ENCODE measurements around the gene RAB33A.

The RAB33A gene

DNA sequence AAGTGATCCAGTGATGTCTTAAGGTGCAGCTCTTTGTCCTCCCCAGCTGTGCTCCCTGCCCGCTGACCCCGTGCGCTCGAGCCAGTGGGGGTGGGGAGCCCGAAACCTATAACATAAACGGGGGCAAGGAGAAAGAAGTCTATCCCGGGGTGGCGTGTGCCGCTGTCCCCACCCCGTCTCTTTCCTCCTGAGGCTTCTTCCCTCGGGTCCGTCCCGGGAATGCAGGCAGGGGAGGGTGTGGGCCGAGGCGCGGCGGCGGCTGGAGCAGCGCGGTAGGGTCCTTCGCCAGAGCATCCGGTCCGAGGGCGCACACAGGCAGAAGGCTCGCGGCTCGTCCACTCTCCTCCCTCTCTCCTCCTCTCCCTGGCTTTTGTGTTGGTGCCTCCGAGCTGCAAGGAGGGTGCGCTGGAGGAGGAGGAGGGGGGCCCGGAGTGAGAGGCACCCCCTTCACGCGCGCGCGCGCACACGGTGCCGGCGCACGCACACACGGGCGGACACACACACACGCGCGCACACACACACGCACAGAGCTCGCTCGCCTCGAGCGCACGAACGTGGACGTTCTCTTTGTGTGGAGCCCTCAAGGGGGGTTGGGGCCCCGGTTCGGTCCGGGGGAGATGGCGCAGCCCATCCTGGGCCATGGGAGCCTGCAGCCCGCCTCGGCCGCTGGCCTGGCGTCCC, at the start of gene RAB33A:
RAB33A (plus strand) TSS at position 517 of the 681 bp plus-strand sequence; CDS start at position 618, 101 bp downstream.
- no peak for DNase-seq (ENCODE audit: low read depth)

DNA sequence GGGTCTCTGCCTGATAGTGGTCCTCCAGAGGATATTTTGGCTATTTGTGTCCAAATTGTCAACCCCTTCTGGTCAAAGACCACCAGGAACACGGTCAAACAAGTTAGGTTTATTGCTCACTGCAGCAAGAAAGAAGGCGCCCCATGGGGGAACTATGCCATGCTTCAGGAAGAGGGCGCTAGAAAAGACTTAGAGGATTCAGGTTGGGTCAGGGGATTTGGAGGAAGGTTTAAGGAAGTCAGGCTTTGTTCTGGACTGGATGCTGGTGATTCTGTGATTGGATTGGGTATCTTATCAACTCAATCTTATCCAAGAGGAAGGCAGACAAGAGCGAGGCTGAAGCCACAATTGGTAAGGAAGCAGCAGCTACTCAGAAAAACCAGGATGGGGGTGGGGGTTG, 47.2 kb upstream of the RAB33A start:
- DNase-seq (ENCODE audit: low read depth) = no peak

DNA sequence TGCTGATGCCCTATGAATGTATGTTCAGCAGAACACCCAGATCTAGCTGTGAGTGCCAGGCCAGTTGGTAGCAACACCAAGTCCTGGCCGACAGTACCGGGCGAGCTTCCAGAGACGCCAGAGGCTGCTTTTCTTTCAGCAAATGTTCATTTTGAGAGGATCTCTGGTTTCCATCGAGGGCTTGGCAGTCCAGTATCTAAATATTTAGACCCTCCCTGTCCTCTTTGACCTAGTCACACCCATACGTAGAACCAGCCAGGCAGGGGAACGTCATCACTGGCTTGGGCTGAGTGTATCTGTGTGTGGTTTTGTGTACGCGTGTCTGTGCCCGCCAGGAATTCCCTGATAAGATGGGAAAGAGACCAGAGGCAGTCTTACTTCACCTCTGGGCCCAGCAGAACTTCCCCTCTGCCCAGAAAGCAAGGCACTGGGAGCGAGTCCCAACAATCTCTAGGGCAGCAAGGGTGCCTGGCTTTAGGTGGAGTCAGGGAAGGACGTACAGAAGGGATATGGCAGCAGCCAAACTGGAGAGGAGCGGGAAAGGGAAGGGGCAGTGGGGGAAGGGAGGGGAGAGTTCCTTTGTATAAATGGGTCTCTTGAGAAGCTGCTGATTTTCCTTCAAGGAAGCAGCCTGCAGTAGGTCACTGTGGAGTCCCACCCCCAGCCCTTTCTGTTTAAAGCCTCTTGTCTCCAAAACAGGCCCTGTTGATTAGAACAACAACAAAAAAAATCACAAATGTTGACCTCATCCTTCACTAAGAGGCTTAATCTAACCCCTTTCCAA, 46.5 kb upstream of the RAB33A start:
- DNase-seq (ENCODE audit: low read depth) = no peak

DNA sequence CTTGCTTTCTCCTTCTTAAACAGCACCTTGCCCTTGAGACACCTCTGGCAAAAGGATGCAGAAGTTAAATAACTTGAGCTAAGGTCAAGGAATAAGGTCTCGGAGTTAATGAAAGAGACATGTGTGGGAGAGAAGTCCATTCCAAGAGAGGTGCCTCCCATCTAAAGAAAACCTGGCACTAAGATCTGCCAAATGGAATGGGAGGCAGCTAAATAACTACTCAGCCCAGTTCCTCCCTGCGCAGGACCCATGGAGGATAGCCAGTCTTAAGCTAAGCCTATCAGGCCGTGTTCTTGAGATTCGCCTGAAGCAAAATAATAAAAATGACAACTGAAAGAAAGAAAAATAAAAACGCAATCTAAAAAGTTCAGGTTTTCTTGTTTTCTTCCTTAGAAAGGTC, 40.8 kb upstream of the RAB33A start:
- no peak for DNase-seq (ENCODE audit: low read depth)

DNA sequence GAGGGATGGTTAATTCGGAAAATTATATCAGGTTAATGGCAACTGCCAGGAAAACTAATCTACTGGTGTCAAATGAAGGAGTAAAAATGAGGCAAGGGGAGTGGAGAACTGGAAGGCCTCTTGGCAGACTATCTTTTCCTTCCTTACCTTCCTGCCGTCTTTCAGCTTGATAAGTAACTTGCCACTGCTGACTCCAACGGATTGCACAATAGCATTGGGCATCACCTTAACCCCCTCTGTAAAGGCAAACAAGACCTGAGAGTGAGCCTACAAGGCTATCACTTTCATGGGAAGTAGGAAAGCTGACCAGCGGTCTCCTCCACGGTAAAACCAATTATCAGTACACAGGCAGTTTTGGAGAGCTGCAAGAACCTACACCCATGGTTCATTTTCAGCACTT, 35.3 kb upstream of the RAB33A start:
- DNase-seq (ENCODE audit: low read depth) = no peak

DNA sequence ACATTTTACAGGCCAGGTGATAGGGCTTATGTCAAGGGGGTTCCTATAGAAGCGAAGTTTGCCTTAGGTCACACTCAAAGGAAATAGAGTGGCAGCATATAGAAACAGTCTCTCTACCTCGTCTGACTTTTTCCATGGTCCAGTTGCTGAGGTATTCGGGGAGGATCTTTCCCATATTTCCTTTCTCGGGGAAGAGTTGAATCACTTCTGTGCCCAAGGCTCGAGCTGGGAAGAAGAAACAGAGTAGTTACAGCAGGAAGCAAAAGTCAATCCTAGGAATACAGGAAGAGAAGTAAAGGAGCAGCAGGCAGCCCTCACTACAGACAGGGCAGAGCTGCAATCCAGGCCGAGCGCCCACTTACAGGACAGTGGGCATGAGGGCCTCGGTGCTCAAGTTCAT, 34.8 kb upstream of the RAB33A start:
- no peak for DNase-seq (ENCODE audit: low read depth)

DNA sequence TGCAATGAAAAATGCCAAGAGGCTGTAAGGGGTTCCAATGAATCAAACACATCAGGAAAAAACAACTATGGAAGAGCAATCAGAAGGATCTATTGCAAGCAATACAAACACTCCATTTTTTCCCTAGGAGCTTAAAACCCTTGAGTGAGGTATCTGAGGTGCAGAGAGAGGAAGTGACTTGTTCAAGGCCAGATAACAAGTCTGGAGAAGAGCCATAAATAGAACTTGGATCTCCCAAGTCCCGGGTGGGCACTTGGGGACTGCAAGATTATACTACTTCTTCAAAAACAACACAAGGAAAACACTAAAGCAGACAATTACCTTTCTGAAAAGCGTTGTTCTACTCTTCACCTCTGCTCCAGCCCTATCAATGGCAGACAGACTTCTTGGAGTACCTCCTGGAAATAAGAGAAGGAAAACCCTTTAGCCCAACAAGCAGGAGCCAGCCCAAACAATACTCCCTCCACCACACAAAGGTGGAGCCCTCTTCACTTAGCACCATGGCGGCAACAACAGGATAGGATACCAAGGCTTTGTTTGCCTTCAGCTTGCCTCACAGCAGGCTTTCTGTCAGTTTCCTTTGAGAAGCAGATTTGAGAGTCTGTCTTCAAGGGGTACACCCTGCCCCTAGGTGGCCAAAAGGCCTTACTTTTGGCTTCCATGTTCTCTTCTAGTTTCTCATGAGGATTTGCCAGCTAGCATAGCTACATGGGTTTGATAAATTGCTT, 32.1 kb upstream of the RAB33A start:
- DNase-seq (ENCODE audit: low read depth) = no peak

DNA sequence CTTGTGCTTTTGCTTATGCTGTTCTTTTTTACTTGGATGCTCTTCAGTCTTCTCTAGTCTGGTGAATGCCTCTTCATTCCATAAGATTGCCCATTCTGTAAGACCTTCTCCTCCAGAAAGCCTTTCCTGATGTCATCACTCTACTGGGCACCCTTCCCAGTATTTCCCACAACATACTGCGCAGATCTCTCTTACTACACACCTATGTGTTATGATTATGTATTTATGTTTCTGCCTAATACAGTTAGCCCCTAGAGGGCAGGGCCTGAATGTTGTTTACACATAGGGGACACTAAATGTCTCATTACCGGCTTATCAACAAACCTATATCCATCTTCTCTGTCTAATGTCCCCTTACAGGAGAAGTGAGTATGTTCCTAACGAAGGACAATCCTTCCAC, 27.3 kb upstream of the RAB33A start:
- DNase-seq (ENCODE audit: low read depth) = no peak

DNA sequence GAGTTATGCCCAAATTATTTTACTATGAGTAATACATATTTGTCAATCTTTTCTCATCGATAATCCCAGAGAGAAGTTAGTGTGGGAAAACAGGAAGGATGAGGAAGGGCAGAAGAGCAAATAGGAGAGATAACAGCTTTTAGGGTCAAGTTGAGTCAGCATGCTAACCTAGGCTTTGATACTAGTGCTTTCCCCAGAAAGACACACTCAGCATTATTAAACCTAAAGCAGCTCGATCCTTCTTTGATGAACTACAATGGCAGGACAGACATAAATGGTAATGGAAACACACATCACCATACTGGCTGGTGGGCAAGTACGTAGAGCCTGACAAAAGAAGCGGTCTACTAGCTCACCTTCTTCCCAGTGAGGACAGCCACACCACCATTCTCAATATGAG, 26.6 kb upstream of the RAB33A start:
- DNase-seq (ENCODE audit: low read depth) = no peak

DNA sequence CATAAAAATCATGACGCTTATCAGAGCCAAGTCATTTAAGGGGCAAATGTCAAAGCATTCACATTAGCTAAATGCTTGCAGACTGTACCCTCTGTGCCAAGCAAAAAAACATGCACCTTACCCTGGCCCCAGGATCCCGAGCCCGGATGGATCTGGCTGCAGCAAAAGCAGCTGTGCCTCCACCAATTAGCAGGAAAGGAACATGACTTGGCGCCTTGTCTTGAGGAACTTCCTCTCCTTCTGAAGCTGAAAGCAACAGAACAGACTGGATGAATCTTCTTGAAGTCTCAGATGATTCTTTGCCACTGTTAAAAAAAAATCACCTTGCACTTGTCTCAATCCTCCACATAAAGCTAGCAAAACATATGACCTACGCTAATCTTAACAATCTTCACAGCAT, 24.1 kb upstream of the RAB33A start:
- DNase-seq (ENCODE audit: low read depth) = no peak

DNA sequence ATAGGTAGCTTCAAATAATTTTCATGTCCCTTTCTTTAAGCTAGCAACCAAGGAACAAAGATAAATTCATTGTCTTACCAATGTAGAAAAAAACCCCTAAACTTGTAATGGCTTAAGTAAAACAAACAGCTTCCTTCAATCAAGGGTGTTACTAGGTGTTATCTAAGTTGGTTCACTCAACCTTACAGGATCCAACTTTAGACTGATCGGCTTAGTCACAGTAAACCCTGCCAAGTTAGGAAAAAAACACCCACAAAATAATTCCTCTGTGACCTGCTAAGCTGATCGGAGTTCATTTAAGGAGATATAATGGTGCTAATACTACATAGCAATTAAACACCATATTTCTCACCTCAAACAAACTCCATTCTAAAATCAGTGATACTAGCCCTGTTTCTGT, 16.2 kb upstream of the RAB33A start:
- DNase-seq (ENCODE audit: low read depth) = no peak

DNA sequence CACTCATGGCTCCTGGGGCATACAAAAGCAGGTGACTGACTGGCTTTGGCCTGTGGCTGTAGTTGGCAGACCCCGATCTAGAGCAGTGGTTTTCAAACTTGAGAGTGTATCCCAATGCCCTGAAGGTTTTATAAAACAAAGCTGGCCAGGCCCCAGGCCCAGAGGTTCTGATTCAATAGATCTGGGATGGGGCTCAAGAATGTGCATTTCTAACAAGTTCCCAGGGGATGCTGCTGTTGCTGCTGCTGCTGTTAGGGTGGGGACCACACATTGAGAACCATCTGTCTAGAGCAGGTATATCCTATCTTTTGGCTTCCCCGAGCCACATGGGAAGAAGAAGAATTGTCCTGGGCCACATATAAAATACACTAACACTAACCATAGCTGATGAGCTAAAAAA, 13.5 kb upstream of the RAB33A start:
- DNase-seq (ENCODE audit: low read depth) = no peak

DNA sequence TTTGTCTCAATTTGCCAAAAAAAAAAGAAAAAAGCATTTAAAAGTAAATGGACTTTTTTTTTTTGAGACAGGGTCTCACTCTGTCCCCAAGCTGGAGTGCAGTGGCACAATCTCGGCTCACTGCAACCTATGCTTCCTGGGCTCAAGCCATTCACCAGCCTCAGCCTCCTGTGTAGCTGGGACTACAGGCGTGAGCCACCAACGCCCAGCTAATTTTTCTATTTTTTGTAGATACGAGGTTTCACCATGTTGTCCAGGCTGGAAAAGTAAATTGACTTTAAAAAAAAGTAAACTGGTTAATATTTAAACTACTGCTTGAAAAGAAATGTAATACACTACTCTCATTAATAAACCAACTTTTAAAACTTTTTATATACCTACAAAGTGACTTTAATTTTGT, 12.0 kb upstream of the RAB33A start:
- DNase-seq (ENCODE audit: low read depth) = no peak

DNA sequence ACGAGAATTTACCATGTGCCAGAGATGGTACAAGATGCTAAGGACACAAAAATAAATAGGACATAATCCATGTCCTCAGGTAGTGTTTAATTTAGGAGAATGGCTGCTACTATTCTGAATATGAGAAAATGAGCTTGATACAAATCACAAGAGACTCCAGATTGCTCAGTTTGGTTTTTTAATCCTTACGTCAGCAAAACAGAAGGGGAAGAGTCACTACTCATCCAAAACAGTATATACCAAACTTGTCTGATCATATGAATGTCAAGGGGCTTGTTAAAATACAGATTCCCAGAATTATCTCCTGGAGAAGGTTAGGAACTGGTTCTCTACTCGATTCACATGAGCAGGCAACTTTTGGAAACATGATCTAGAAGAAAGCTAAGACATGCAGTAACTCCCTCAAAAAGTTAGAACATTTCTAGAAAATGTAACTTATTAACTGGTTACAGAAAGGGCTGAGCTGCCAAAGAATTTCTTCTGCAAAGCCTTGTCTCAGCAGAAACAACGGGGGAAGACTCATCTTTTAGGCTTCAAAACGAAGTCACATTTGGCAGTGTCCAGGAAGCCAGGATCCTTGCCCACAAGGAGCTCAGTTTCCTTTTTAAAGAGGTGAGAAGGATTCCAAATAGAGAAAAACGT, 9.5 kb upstream of the RAB33A start:
- DNase-seq (ENCODE audit: low read depth) = no peak

DNA sequence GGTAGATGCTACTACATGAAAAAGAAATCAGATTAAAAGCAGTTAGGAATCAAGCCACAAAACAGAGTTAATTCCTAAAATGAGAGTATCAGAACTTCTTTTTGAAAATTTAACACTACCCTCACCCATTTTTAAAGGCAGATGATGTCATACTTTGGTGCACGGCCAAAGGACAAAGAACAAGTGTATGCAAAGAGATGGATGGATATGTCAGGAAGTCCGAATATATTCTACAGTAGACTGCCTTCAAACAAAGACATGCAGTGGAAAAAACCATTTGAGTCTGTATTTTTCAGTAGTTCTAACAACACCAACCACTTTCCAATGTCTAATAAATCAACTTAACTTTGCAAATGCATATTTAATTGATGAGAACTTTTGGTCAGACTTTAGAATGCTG, 8.4 kb upstream of the RAB33A start:
- no peak for DNase-seq (ENCODE audit: low read depth)

DNA sequence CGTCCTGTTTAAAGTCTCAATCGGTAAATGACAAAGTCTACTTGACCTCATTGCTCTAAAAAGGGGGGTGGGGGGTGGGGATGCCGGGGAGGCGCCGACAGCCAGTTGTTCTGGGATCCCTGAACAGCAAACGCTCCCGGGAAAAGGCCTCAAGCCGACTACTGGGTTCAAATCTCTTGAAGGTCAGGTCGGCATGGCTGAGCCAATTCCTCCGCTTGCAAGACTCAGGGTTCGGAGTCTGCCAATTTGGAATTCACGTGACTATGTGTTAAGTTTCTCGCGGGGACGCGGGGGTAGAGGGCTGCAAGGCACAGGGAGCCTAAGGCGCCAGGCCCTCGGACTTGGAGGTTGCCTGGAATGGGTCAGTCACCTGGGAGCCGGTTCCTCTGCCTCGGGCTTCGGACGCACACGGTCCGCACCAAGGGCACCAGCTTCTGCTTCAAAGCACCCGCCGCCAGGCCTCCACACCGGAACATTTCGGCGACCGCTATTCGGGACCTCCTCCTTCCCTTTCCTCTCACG, 6.5 kb upstream of the RAB33A start:
- no peak for DNase-seq (ENCODE audit: low read depth)

DNA sequence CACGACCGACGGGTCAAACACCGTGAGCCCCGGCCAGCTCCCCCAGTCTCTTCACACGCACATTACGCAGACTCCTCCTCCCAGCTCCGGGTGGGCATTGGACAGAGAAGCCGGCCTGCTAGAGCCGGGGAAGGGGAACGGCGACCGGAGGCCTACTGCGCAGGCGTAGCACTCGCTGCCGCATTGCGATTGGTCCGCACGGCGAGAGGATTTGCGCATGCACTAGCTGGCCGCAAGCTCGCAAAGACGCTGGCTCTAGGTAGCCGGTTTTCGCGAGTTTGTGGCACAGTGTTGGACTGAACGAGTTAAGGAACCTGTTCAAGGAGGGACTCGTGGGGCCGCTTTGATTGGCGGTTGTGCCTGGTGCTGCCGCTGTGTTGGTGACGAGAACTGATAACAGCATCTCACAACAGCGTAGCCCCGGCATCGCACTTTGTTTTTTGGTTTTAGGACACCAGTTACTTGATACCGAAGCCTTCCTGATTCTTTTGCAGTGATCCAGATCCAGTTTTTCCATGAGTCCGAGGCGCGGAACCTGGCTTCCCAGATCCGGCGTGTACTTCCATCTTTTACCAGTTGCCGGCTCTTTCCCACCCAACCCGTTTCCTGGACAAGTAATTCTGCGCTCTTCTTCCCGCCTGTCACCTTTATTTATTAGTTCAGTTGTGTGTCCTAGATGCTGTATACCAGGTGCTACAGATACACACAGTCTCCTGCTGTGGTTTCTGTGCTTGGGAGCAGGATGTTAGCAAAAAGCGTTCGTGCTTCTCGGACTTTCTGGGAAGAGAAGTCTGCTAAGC, 5.9 kb upstream of the RAB33A start, which contains the start of gene AIFM1:
AIFM1 (minus strand) TSS at position 139 of the 800 bp plus-strand sequence. CDS start 185 bp downstream, outside the sequence.
- peak; percentile 81 for DNase-seq (ENCODE audit: low read depth)

DNA sequence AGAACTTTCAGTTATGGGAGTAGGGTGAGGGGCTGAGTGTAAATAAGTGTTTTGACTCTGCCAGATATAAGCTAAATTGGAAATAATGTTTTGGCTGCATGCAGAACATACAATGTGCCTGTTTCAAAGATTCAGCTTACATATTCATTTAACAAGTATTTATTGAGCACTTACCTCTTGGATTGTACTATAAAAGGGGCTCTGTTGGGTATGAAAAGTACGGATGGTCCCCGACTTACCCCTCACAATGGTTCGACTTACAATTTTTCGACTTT, 5.3 kb upstream of the RAB33A start:
- no peak for DNase-seq (ENCODE audit: low read depth)

DNA sequence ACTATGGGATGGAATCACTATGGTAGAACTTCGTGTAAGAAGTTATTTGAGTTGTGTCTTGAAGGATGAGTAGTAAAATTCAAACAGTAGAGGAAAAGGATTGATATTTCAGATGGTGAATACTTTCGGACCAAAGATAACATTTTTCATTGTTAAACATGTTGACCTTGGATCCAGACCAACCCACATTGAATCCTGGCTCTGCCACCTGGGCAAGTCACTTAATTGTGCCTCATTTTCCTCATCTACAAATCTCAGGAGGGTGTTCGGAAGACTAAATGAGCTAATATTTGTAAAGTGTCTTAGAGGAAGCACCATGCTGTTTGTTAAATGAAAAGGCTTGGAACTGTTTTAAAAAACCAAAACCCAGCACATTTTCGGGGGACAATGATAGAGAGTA, 4.7 kb upstream of the RAB33A start:
- no peak for DNase-seq (ENCODE audit: low read depth)

DNA sequence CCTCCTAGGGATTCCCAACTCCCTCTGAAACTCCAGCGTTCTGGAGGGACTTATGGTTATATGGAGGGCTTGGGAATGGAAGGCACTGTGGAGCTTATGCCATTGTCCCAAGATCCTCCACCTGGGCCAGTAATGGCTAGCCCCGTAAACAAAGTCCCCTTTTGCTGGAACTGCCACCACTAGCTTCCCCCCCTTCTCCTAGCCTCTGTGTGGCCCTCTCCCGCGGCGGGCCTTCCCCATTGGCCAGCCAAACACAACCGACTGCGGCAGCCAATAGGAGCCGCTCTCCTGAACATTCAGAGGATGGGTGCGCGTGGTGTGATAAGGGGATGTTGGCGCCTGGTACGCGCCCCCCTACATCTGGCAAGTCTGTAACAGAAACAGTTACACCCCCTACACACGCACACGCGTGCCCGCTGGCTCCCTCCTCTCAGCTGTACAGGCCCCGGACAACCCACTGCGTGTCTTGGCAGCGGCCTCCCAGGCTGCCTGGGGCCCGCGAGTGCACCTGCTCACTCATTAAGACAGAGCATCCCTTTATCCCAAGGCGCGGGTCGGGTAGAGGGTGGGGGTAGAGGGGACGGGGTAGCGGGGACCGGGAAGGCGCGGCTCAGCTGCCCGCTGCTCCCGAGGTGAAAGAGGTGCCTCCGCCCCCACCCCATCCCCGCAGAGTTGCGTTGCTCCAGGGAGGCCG, 863 bp upstream of the RAB33A start:
- no peak for DNase-seq (ENCODE audit: low read depth)
